Epithelial cell of prostate (primary cell): ENCODE measurements around the gene APOL5.
"Not testable (repeated sequence)": the region's sequence is repeated elsewhere in the genome, so short reads cannot be mapped to it uniquely, and the experiment has no call there.

Experiments
- DNase-seq: peaks from one replicate; pipeline ENCODE4 v3.0.0-alpha.2; 2011; ENCODE audit warnings: low read depth, low spot score
- H3K27ac ChIP-seq: fragments of 450-650 bp; 2 replicates; pipeline ENCODE4 v1.5.1; 2017; ENCODE audit warnings: mild to moderate bottlenecking

The APOL5 gene

GRCh38 chr22:35717572-35717971 is at the start of gene APOL5:
Gene APOL5, plus strand, starts transcription at chr22:35717872. Its CDS starts 0 bp downstream, at chr22:35717872.
- H3K27ac ChIP-seq, result no peak within 1 kb of the TSS
- DNase-seq, result no peak

- DNase-seq, result no peak
- no peak overlapping the region for H3K27ac ChIP-seq
These were observed 43.3 kb upstream of the APOL5 start for GRCh38 chr22:35674335-35674734.

GRCh38 chr22:35676065-35676464 is 41.6 kb upstream of the APOL5 start:
- DNase-seq, H3K27ac ChIP-seq: not testable (repeated sequence)

DNA sequence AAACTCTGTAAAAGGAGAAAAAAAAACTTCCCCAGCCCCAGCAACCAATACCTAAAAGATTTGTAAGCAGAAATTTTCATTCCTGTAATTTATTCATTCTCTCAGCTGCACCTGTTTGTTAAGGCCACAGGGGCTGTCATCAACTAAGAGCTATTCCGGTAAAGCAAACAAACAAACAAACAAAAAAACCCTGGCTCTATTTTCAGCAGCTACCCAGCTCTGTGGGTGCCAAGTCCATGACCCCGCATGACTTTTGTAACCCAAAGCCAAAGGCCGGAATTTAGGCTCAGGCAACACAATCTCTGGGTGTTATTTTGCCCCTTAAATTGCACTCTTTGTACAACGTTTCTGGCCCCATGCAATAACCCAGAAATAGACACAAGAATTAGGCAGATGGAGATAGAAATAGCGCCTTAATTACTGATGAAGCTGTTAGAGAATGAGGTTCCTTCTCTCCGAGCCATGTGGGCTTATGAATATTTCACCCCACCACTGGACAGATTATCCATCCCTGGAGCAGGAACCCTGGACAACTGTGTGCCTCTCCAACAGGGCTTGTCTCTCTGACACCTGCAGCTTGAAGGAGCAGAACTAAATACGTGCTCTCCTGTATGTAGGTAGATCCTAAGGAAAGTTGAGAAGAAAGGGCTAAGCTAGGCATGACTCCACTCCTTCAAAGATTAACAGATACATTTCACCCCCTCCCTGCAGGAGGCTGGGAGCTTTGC is 40.0 kb upstream of the APOL5 start:
- no peak overlapping the region for H3K27ac ChIP-seq
- DNase-seq, result no peak

GRCh38 chr22:35678836-35679235 is 38.8 kb upstream of the APOL5 start:
- no peak overlapping the region for H3K27ac ChIP-seq
- DNase-seq, result no peak

GRCh38 chr22:35679492-35679891 is 38.2 kb upstream of the APOL5 start:
- H3K27ac ChIP-seq, DNase-seq: not testable (repeated sequence)

DNA sequence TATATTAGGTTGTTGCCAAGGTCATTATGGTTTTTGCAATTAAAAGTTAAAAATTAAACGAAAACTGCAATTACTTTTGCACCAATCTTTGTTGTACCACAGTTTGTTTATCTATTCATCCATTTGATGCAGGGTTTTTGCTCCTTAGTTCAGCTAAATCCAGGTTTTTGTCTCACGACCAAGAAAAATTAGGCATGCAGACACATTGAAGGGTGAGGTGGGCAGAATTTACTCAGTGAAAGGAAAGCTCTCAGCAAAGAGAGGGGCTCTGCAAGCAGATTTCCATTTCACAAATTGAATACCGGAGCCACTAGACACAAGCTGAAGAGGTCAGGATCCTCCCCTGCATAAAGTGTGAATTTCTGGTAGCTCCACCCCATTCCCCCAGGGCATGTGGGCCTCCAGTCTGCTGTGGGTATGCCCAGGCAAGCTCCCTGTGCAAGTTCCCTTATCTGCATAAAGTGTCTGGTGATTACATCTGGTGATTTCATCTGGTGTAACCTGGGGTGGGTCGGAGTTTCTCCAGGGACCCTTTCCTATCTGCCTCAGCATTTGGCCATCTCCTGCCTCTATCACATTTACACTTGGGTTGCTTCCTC is 36.1 kb upstream of the APOL5 start:
- no peak for DNase-seq
- no peak overlapping the region for H3K27ac ChIP-seq

- H3K27ac ChIP-seq, result no peak overlapping the region
- no peak for DNase-seq
These were observed 34.1 kb upstream of the APOL5 start for GRCh38 chr22:35683560-35683959.

DNA sequence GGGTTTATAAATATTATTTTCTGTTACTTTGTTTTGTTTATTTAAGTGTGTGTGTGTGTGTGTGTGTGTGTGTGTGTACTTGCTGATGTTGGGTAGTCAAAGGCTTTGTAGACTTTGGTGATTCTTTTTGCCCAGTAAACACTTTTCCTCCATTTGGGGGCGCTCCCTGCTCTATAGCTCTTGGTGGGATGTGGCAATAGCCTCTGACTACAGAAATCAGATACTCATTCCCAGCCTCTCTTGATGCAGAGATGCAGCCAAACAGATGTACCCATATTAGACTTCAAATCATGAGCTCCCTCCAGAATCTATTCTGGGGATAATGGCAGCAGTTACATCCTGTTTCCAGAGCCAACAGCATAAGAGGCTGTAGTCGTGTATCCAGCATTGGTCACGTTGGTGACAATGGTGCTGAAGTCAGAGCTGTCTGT is 33.4 kb upstream of the APOL5 start:
- H3K27ac ChIP-seq, result no peak overlapping the region
- DNase-seq, result no peak

DNA sequence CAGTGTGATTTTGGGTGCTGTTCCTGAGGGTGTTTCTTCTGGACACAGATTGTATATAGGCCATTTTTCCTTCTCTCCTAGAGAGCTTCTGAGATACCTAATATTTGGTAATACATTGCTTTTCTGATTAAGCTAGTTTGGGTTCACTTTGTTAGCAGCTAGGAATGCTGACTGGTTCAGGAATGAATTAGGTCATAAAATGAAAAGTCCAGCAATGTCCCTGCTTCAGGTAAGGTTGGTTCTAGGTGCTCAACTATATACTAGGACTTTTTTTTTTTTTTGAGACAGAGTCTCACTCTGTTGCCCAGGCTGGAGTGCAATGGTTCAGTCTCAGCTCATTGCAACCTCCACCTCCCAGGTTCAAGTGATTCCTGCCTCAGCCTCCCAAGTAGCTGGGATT is 32.9 kb upstream of the APOL5 start:
- no peak overlapping the region for H3K27ac ChIP-seq
- DNase-seq, result no peak

DNA sequence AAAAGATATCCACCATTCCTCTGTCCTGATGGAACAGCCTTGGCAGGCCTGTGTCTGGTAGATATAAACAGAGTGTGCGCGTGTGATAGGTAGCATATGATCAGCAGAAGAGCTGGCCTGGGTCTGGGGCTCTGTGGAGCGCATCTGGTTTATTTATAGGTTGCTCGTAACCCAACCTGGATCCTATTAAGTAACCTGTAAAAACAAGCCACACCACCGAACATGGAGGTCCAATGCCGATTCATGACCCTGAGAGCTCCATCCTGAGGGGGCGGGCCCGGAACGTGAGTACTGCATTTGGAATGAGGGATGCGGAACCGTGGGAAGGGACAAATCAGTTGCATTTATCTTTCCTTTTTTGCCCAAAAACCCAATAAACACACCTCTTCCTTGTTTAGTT is 31.9 kb upstream of the APOL5 start:
- no peak for DNase-seq
- H3K27ac ChIP-seq, result no peak overlapping the region

DNA sequence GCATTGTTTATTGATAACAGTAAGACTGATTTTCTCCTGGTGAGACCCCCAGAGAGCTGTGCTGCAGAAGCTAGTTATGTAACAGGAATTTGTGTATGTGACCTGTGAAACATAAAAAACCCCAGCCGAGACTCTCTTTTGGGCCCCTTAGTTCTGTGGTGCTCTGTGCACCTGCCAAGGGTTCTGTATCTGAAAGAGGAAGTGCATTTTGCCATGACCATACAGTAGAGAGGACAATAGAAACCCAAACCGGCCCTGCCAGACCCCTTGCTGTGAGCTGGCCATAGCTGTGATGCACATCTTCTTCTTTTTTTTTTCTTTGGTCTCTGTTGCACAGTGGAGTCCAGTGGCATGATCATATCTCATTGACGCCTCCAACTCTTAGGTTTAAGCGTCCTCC is 31.4 kb upstream of the APOL5 start:
- no peak for DNase-seq
- no peak overlapping the region for H3K27ac ChIP-seq

GRCh38 chr22:35687461-35687860 is 30.2 kb upstream of the APOL5 start:
- DNase-seq, result no peak
- H3K27ac ChIP-seq, result no peak overlapping the region

- peak; percentile 8 for DNase-seq
- no peak overlapping the region for H3K27ac ChIP-seq
These were observed 28.6 kb upstream of the APOL5 start for GRCh38 chr22:35688913-35689675.

GRCh38 chr22:35690001-35690400 is 27.7 kb upstream of the APOL5 start:
- DNase-seq, result no peak
- H3K27ac ChIP-seq, result no peak overlapping the region

DNA sequence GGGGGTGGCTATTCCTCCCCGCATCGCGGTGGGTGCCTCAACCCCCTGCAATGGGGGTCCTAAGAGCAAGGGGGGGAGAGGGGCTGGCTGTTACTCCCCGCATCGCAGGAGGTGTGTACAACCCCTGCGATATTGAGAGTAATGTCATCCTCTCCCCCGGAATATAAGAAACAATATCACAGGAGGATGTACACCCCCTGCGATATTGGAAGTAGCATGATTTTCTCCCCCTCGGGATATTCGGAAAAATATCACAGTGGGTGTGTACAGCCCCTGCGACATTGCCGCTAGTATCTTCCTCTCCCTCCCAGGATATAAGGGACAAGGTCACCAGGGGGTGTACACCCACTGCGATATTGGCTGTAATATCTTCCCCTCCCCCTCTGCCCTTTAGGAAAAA is 22.5 kb upstream of the APOL5 start:
- no peak overlapping the region for H3K27ac ChIP-seq
- DNase-seq, result no peak

- DNase-seq, result no peak
- H3K27ac ChIP-seq, result no peak overlapping the region
These were observed 20.5 kb upstream of the APOL5 start for GRCh38 chr22:35697142-35697541.

DNA sequence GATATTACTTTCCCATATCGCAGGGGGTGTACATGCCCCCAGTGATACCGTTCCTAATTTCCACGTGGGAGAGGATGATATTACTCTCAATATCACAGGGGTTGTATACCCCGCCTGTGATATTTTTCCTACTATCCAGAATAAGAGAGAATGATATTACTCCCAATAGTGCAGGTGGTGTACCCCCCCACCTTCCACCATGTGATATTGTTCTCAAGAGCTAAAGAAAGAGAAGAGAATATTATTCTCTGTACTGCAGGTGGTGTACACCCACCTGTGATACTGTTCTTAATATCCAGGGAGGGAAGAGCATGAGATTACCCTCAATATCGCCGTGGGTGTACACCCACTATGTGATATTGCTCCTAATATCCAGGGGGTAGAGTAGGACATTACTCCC is 17.8 kb upstream of the APOL5 start:
- not testable (repeated sequence) for DNase-seq, H3K27ac ChIP-seq

DNA sequence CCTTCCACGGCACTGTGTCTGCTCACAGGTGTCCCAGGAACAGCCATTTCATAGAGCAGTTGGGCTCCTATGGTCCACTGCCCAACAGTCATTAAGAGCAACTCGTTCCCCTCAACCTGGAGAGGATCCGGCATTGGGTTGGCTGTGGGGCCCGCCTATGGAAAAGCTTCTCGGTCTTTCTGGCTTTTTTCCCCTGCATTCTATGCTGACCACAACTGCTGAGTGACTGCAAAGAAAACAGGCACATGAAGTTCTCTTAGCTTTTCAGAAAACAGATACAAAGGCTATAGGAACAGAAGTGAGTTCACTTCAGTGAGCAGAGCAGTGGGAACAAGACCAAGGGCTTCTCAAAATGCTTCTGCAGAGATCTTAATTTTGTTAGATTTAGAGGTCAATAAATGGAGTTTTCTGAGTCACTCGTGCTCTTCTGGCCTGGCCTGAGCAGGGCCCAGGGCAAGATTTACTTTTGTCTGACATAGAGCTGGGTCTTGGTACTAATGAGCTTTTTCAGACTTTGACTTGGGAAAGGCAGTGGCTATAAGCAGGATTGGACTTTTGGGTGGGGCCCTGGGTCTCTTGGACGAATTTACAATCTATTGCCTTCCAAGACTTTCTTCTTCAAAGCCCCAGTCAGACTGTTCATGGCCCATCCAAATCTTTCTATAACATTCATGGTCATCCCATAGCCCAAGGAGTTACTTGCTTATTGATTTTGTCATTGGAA is 13.6 kb upstream of the APOL5 start:
- no peak for DNase-seq
- no peak overlapping the region for H3K27ac ChIP-seq

- no peak for DNase-seq
- no peak overlapping the region for H3K27ac ChIP-seq
These were observed 12.5 kb upstream of the APOL5 start for GRCh38 chr22:35705141-35705540.

- no peak for DNase-seq
- H3K27ac ChIP-seq, result no peak overlapping the region
These were observed 9.2 kb upstream of the APOL5 start for GRCh38 chr22:35708453-35708852.
